ENCODE results near the gene SIRT7. TPM values are rescaled to one million over a fixed set of nuclear protein-coding genes. Genes with fewer than 3 reads are reported as not detected.

Gene SIRT7
- total RNA-seq, 1 donor from 2014 or later = 8.6 TPM

DNA sequence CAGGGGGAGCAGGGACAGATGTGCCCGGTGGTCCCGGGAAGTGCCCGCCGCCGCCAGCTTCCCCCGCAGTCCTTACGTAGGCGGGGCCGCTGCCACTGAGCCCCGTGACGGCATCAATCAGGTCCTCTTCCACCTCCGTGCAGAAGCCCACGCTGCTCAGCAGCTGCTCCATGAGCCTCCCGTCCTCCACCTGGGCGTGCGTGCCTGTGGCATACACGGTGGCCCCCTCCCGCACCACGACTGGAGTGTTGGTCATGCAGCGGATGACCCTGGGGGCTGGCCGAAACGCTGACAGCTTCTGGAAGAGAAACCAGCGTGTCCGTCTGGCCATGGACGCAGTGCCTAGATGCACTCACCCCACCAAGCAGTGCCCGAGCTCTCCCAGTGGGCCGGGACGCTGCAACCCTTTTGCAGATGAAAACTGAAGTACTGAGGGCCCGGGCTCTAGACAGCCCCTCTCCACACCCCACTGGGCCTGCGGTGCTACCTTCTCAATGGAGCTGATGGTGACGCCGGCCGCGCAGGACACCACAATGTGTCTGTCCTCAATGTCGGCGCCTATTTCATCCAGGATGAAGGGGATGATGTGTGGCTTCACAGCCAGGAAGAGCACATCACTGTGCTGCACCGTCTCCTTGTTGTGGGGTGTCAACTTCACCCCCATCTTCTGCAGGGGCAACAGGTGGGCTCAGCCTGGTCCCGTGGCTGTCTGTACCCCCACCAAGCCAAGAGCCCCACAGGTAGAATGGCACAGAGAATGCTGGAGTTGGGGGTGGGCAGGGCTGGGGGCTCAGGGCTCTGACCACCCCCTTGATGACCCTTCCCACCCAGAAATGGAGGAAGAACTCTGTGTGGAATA lies 17.1 kb upstream of the SIRT7 start:
- DNase-seq (ENCODE audit: low spot score in 2 of 2) (no peak), FAIRE-seq (no peak)

DNA sequence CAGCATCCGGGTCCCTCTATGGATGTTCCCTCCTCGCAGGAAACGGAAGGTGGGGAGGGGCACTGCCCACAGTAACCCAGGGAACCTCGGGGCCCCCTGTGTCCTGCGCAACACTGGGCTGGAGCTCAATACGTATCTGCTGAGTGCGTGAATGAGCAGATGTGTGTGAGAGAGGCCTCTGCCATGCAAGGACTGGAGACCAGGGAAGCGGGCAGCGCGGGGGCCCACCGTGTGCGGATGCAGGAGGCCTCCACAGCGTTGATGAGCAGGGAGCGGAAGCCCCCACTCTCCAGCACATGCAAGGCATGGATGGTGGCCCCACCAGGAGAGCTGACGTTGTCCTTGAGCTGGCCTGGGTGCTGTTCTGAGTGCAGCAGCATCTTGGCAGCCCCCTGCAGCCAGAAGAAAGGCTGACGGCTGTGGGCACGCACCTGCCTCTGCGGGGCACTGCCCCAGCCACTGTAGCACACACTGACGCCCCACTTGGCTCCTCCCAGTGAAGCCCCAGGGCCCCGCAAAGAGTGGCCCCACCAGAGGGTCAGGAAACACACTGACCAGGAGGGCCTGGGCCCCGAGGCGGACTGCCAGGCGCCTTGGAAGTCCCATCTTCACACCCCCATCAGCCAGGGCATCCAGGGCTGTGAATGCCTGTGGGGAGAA lies 16.3 kb upstream of the SIRT7 start:
- DNase-seq (ENCODE audit: low spot score in 2 of 2) (no peak), FAIRE-seq (no peak)

DNA sequence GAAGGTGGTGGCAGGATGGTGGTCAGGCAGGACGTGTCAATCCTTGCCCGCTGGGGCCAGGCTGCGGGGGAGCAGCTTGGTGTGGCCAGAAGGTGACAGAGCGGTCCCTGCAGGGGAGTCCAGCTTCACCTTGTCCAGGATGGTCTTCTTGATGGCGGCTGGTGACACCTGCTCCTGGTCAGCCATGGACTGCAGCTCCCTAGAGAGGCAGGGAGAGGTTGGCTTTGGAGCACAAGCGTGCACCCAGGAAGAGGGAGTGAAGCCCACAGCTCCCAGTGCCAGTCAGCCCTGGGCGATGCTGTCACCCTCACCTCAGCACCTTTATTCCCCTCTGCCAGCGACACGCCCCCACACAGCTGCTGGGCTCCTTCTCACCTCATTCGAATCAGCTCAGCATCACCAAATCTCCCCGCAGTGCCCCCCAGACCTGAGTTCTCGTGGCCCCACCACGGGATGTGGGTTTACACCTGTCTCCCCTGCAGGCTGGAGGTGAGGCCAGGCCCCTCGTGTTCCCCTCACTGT lies 15.3 kb upstream of the SIRT7 start:
- no peak for DNase-seq (ENCODE audit: low spot score in 2 of 2)
- FAIRE-seq = no peak

DNA sequence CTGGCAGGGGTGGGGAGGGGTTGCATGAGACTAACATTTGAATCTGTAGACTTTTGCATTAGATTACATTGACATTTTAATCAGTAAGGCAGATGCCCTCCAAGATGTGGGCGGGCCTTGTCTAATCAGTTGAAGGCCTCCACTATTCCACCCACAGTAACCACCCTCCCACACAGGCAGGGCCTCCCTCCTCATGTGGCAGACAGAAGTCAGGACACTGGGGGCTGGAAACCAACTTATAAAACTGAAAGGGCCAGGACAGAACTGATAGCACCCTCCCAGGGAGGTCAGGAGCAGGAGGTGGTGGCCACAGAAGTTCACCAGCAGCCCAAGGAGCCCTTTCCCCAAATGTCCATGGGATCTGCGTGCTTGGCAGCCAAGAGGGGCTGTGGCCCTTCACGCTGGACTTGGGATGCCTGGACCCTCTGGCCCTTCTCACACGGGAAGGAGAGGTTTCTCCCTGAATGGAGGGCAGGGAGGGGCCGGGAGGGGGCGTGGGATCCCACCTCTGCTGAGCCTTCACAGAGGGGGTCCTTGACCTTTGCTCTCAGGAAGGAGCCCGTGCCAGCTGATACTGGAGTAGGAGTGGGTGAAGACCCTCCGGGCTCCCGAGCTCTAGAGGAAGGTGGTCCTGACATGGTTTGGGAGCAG lies 14.5 kb upstream of the SIRT7 start:
- FAIRE-seq (no peak), DNase-seq (ENCODE audit: low spot score in 2 of 2) (no peak)

DNA sequence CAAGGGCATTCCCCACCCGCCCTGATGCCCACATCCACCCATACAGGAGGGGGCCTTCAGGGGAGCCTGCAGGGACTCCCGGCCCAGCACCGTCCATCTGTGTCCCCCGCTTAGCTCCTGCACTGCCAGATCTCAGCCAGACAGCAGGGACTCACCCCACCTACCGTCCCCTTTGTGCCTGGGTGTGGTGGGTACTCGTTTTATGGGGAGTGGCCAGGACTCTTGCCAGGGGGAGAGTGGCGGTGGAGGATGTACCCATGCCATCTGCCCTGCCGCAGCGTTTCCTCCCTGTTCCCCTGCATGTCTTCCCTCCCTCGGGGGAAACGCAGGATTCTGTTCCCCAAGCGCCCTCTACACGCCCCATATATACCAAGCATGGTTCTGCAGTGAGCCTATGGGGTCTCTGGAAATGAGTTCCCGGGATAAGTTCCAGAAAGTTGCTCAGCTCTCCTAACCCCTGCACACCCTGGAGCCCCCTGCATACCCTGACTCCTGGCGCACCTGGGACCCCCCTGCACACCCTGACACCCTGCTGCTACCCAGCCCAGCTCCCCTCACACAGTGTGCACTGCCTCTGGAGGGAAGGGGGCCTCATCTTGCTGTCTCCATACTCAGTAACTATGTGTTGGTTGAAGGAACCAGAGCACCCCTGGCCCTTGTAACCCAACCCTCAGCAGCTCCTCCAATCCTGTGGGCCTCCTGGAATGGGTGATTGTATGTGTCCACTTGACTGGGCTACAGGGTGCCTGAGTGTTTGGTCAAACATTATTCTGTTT lies 13.8 kb upstream of the SIRT7 start:
- DNase-seq (ENCODE audit: low spot score in 2 of 2) (no peak), FAIRE-seq (no peak)

DNA sequence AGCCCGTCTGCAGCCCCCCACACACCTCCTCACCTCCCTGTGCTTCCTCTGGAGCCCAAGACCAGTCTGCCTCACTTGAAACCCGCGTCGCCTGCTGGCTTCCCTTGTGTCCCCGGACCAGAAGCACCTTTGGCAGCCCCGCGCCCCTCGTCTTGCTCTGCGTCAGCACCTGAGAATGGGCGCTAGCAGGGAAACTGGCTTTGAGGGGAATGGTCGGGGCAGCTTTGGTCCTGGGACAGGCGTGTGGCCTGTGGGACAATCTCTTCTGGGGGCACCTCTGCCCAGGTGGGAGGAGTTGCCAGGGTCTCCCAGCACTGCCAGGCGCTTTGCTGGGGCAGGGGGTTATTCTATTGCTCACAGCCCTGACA lies 13.2 kb upstream of the SIRT7 start:
- FAIRE-seq (no peak), DNase-seq (ENCODE audit: low spot score in 2 of 2) (no peak)

DNA sequence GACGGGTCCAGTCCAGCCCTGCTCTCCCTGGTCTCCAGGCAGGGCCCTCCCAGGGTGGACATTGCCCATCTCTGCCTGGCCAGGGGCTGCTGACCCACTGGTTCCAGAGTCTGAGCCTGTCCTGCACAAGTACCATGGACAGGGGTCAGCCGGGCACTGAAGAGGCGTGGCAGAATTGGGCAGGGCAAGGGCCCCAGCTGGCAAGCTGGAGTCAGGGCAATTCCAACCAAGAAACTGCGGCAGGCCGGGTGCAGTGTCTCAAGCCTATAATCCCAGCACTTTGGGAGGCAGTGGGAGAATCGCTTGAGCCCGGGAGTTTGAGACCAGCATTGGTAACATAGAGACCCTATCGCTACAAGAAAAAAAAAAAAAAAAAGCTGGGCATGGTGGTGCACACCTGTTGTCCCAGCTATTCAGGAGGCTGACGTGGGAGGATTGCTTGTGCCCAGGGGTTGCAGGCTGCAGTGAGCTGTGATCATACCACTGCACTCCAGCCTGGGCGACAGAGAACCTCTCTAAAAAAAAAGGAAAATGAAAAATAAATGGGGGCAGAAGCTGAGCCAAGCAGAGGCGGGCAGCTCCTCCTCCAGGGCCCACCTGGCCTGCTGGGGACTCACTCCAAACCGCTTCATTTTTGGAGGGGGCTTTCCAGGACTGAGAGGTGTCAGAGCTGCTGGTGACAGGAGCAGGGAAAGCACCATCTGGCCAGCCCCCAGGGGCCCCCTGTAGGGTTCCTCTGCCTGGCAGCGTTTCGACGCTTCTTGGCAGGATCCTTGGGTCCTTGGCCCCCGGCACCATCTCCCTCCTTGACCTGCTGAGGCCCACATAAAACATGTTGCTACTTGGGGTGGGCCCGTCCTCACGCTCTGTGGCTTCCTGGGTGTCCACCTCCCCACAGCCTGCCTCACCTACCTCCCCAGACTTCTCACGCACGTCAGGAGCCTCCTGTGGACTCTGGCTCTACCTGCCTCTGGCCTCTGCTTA lies 12.5 kb upstream of the SIRT7 start:
- no peak for DNase-seq (ENCODE audit: low spot score in 2 of 2)
- no peak for FAIRE-seq

DNA sequence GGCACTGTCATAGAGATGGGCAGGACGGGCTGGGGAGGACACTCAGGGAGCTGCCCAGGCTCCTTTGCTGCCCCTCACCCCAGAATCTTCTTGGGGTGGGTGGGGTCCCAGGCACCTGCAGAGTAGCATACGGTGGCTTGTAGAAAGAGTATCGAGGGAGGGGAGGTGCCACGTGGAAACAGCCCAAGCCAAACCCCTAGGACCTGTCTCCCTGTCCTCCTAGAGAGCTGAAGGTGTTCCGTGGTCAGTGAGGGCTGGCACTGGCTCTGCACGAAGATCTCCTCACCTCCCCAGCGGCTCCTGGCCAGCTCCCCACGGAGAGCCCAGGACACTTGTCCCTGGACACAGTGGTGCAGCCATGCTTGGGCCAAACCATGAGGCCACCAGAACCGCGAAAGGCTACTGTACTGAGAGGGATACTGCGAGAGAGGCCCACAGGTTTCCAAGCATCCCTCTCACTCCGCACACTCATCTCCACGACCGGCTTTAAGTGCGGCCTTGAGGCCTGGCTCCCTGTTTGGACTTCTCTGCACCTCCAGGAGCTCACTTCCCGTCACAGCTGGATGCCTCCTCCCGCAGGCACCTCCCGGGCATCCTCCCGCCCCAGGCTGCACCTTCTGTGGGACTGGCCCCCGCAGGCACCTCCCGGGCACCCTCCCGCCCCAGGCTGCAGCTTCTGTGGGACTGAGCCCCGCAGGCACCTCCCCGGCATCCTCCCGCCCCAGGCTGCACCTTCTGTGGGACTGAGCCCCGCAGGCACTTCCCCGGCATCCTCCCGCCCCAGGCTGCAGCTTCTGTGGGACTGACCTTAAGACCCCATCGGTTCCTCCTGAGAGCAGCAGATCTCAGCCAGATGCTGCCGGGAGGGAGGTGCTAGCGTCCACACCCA lies 11.5 kb upstream of the SIRT7 start:
- no peak for DNase-seq (ENCODE audit: low spot score in 2 of 2)
- FAIRE-seq = no peak

DNA sequence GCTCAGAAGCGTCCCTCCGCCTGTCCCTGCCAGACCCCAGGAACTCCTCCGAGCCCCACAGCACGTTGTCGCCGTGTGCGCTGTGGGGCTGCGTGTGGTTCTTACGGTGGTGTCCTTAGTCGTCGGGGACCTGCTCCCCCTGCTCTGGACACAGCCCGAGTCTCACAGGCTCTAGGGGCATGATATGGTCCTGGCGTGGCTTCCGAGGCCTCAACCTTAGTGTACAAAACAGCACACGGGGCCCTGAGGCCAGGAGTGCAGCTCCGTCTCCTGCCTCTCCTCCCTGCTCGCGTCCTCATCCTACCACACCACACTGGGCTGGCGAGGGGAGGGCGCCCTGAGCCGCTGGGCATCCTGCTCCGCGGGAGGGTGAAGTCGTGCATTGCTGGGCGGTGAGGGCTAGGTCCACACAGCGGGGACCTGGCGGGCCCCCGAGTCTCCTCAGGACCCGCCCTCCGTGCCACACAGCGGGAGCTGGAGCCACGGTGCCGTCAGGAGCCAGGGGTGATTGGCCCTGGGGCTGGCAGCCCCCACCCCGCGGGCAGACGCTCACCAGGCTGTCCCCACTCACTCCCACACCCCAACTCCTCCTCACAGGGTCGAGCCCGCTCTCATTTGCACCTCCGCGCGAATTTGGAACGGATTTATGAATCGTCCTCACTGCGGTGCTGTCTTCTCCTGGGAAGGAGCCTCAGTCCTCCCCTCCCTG lies 10.7 kb upstream of the SIRT7 start:
- DNase-seq (ENCODE audit: low spot score in 2 of 2) (no peak), FAIRE-seq (no peak)

DNA sequence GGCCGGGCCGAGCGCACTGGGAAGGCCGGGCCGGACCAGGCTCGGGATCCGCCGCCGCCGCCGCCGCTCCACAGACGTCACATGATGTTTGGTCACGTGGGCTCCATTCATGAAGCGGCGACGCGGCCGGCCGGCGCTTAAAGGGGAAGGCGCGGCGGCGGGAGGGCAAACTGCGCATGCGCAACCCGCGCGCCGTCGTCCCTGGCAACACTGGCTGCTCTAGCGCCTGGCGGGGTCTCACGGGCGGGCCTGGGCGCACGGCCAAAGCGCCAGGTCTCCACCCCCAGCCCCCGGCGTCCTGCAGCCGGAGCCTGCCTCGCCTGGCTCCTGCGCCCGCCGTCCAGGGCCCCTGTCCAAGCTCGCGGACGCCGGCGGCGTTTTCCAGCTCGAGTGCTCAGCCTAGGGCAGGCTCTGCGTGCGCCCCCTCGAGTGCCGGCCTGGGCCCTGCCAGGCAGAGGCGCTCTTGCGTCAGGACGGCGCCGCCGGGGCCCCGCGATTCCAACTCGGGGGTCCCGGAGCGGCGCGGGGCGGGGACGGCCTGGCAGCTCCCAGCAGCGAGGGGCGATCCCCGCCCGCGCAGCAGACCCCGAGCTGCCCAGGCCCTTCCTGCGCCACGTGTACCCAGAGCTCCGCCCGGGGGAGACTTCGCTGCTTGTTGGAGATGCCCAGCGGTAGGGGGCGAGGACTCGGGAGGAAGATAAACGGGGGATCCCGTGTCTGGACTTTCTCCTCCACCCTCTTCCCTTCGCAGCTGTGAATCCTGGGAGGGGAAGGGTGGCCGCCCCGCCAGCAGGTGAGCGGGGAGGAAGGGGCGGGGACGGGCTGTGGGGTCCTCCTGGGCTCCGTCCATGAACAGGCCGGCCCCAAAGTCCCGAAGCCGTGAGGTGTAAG lies 9.9 kb upstream of the SIRT7 start, which contains the start of gene MAFG:
Gene MAFG, minus strand, starts transcription at position 83 of the 891 bp plus-strand sequence. CDS start 4,550 bp downstream, outside the sequence.
- FAIRE-seq (no peak), DNase-seq (ENCODE audit: low spot score in 2 of 2) (peak; percentile 100)

DNA sequence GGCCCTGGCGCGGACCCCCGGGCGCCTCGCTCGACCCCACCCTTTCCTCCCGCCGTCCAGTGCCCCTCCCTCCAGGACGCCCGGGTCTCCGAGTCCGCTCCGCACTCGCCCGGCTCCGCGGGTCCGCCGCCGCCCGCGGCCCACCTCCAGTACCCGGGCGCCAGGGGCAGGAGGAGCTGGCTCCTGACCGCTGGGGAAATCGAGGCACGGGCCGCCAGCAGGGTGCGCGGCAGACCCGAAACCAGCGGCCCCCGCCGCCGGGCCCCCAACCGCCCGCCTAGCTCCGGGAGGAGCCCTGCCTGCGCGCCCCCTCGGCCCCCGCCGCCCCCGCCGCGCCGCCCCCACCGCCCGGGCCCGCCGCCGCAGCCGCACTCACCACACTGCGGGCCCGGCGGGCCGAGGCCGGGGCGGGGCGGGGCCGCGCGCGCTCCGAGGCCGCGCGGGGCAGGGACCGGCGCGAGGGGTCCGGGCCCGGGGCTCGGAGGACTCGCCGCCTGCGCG lies 9.2 kb upstream of the SIRT7 start:
- peak; percentile 60 to 63 for DNase-seq (ENCODE audit: low spot score in 2 of 2)
- FAIRE-seq = no peak

DNA sequence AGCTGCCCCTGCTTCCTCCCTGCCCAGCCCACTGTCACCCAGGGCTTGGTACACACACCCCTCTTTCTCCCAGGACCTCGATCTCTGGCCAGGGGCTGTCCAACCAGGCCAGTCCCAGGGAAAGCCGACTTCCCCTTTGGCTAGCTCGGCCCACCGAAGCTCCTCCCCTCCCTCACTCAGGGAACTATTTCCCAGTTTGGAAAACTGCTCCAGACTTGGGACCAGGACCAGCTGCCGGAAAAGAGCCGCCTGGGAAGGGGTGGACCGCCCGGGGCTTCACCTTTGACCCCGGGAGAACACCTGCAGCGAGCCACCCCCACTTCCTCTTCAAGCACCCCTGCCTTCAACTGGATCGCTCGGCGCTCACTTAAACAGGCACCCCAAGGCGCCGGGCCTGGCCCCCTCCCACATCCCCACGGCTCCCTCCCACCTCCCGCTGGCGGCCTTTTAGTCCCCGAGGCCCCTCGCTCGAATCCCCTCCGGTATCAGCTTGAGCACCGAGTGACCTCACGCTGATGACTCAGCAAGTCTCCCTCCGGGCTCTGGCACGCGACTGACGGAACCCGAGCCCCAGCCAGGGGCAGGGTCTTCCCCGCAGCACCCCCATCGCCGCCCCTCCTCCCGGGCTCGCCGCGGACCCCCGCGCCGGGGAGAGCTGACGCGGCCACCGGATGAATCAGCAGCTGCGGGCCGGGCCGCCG lies 8.6 kb upstream of the SIRT7 start:
- DNase-seq (ENCODE audit: low spot score in 2 of 2) = peak; percentile 72 to 75
- FAIRE-seq = no peak

DNA sequence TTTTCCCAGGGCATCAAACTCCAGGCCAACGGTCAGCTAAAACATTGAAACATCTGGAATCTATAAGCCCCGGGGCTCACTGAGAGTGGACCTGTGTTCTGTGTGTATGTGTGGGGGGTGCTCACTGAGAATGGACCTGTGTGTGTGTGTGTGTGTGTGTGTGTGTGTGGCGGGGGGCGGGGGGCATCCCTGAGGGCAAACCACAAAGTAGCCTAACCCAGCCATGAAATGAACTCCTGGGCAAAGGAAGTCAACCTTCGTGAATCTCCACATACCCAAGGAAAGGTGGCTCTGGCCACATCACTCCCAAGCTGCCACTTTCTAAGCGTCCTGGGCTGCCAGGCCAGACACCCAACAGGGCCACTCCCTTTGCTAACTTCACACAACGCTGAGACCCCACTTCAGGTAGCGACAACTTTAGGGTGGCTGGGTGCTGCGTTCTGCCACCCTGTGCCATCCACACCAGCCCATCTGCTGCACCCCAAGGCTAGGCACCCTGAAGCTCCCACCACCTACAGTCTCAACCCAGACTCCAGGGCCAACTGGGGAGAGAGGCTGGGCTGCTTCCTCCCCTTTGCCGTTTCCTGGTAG lies 8.0 kb upstream of the SIRT7 start:
- no peak for FAIRE-seq
- no peak for DNase-seq (ENCODE audit: low spot score in 2 of 2)

DNA sequence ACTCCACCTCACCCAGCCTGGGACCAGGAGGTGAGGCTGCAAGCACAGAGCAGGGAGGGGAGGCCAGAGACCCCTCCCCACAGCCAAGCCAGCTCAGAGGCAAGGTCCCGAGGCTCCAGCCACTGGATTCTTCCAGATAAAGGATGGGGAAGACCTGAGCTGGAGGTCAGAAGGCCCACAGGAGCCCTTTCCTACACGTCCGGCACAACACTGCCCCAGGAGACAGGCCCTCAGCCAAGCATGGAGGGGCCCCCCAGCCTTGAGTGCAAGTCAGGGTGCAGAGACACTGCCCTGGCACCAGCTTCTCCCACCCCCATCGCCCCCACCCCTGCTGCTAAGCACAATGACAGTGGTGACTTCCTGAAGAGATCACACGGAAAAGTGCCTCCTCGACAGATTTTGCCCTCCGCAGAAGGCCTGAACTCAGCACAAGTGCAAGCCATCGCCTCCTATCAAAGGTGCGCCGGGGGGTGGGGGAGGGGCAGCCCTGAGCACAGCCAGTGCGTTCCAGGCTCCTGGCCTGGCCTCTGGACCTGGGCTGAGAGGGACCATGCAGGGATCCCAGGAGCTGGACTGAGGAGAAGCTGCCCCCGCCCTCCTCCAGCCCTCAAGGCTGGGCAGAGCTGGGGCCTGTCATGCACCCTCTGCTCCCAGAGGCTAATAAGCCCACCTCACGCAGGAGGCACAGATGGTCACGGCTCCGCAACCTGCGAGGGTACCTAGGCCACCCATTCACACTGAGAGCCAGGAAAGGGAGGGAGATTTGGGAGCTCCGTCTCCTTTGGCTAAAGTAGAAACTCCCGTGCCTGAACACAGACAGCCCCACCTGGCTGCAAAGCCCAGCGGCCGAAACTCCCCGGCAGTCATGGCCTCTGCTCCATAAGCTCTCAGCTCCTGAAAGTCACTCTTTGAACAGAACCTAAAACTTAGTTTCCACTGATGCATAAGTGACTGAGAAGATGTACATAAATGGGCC lies 6.9 kb upstream of the SIRT7 start:
- no peak for FAIRE-seq

More for the DNA sequence above, 6.9 kb upstream of the SIRT7 start:
- DNase-seq (ENCODE audit: low spot score in 2 of 2) = no peak
